GM19452 (cell line): Measurements from ENCODE around the gene STMND1.
"Not testable (repeated sequence)": the region's sequence is repeated elsewhere in the genome, so short reads cannot be mapped to it uniquely, and the experiment has no call there.

ENCODE experiments used
- ATAC-seq: cut with Tn5 transposase; IDR thresholded peaks from one replicate; pipeline ENCODE4 v1.9.1; 2021; ENCODE audit not compliant: unreplicated experiment

Gene STMND1

DNA sequence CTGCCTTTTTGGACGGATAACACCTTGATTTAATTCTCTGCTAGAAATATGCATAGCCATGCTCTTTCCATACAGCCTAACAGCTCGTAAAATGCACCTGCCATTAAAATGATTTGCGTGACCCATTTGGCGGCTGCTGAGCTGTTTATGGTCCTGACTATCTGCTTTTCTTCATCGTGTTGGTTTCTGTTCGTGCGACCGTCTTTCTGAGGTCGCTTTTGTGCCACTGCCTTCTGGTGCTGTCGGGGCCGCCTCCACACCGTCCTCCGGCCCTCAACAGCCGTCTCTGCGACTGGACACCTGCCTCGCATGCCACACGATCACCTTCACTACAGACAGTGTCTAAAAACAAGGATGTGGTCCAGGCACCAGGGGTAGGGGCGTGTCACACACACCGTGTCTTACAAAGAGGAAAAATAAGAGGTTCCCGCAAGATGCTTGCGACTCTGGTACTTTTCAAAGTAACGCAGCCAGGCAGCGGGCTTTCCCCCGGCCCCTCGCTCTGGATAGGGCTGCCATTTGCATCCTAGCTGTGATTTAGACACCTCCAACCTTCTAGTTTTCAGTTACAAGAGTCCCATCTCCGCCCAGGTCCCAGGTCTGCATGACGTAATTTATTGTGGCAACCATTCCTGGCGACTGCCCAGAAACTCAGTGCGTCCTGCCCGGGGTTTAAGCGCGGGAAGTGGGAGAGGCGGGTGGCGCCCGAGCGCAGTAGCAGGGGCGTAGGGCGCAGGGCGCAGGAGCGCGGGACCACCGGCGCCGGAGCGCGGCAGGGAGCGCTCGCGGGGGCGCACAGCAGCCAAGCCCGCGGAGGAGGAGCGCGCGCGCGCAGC is at the start of gene STMND1:
STMND1 (plus strand) TSS at position 629 of the 836 bp plus-strand sequence. CDS start 208 bp downstream, outside the sequence.
- ATAC-seq: no peak

DNA sequence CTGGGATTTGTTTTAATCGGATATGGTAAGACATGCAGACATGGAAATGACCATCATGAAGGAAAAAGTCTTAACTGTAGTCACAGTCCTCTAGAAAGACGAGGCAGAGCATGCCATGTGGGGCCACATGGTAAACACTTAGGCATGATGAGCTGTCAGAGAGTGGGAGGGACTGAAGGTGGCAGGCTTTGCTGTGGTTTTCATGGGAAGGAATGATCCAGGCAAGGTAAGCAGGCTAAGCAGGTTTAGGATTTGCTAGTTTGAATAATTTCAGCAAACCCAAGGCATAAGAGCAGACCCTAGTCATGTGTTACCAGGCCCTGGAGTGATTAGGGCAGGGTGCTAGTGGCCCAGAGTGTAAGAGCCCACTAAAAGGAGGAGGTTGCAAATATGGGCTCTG is 47.2 kb upstream of the STMND1 start:
- ATAC-seq: no peak

DNA sequence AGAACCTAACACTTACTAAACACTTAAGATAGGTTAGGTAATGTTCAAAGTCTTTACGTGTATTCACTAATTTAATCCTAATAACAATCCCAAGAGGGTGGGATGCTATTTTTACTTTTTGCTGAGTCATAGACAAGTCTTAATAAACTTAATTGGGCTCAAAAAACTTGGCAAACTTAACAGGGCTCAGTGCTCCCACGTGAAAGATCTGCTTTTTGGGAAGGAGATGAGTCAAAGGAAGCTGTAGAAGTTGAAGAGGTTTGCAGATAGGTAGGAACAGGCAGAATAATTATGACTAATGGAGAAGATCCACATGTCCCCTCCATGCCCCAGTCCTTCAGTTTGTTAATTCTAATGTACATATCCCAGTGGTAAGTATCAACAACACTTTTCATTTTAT is 44.5 kb upstream of the STMND1 start:
- no peak for ATAC-seq

DNA sequence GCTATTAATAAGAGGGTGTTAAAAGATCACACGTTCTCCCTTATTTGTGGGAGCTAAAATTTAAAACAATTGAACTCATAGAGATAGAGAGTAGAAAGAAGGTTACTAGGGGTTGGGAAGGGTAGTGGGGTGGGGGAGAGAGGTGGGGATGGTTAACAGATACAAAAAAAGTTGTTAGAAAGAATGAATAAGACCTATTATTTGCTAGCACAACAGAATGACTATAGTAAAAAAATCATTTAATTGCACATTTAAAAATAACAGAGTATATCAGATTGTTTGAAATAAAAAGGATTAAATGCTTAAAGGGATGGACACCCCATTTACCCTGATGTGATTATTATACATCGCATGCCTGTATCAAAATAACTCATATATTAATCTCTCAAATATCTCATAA is 43.3 kb upstream of the STMND1 start:
- ATAC-seq: no peak

GRCh38 chr6:17059022-17059421 is 42.8 kb upstream of the STMND1 start:
- ATAC-seq: no peak

- ATAC-seq: no peak
Observed at GRCh38 chr6:17059850-17060249, 42.0 kb upstream of the STMND1 start.

- ATAC-seq: no peak
Observed at GRCh38 chr6:17061097-17061496, 40.8 kb upstream of the STMND1 start.

DNA sequence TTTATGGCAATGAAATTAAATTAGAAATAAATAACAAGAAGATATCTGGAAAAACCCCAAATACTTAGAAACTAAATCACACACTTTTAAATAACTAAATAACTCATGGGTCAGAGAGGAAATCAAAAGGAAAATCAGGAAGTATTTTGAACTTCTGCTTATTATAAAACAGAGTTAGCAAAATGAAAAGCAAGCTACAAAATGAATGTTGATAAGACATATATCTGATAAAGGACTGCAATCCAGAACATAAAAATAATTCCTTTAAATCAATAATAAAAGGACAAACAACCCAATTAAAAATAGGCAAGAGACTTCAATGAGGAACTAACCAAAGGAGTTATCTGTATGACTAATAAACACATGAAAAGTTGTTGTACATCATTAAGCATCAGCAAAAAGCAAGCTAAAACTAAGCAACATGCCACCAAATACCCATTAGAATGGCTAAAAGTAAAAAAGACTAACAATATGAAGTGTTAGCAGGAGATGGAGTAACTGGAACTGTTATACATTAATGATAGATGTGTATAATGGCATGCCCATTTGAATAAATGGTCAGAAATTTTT is 38.9 kb upstream of the STMND1 start:
- ATAC-seq: no peak

DNA sequence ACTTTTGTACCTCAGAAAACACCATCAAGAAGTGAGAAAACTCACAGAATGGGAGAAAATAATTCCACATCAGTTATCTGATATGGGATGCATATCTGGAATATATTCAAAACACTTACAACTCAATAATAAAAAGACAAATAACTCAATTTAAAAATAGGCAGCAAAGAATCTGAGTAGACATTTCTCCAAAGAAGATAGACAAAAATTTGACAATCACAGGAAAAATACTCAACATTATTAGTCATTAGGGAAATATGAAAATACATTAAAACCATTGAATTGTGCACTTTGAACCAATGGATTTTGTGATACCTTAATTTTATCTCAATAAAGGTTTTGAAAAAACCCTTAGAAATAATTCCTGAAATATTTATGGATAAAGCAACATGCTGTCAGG is 36.9 kb upstream of the STMND1 start:
- no peak for ATAC-seq

DNA sequence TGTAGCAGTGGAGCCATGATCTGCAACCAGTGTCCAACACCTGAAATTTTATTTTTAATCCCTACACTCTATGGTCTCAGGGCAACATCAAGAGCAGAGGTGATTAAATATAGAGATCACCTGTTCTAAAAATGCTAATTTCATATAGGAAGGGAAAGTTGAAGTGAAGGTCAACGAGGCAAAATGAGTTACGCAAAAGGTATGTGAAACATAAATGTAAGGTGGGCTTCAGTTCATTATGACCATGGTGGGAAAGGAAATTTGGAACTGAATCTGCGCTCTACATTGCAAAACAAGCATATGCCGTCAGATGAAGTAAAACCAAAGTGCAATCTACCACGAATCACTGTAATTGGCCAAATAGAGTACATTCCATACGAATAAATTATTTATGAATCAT is 35.2 kb upstream of the STMND1 start:
- no peak for ATAC-seq

DNA sequence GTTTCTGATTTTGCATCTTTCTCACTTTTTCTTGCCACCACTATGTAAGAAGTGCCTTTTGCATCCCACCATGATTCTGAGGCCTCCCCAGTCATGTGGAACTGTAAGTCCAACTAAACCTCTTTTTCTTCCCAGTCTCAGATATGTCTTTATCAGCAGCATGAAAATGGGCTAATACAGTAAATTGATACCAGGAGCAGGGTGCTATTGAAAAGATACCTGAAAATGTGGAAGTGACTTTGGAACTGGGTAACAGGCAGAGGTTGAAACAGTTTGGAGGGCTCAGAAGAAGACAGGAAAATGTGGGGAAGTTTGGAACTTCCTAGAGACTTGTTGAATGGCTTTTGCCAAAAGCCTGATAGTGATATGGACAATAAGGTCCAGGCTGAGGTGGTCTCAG is 32.9 kb upstream of the STMND1 start:
- not testable (repeated sequence) for ATAC-seq

DNA sequence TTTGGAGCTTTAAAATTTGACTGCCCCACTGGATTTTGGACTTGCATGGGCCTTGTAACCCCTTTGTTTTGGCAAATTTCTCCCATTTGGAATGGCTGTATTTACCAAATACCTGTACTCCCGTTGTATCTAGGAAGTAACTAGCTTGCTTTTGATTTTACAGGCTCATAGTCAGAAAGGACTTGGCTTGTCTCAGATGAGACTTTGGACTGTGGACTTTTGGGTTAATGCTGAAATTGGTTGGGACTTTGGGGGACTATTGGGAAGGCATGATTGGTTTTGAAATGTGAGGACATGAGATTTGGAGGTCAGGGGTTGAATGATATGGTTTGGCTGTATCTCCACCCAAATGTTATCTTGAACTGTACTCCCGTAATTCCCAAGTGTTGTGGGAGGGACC is 31.4 kb upstream of the STMND1 start:
- ATAC-seq: not testable (repeated sequence)

GRCh38 chr6:17073596-17073995 is 28.3 kb upstream of the STMND1 start:
- ATAC-seq: not testable (repeated sequence)

DNA sequence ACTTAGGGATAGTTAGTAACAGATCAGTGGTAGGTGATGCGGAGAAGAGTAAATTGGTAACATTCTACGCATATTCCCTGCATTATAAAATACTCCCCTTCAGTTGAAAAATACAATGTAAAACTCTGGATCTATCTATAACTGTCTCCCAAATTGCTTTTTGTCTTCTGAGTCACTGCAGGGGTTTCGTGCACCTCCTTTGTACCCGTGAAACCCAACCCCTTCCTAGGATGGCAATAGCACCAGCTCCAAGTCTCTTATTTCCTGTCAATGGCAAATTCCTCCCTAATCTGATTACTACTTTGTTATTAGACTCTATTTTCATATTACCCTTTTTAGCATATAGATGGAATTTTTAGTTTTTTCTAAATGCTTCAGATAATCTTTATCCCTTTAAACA is 20.6 kb upstream of the STMND1 start:
- ATAC-seq: no peak

DNA sequence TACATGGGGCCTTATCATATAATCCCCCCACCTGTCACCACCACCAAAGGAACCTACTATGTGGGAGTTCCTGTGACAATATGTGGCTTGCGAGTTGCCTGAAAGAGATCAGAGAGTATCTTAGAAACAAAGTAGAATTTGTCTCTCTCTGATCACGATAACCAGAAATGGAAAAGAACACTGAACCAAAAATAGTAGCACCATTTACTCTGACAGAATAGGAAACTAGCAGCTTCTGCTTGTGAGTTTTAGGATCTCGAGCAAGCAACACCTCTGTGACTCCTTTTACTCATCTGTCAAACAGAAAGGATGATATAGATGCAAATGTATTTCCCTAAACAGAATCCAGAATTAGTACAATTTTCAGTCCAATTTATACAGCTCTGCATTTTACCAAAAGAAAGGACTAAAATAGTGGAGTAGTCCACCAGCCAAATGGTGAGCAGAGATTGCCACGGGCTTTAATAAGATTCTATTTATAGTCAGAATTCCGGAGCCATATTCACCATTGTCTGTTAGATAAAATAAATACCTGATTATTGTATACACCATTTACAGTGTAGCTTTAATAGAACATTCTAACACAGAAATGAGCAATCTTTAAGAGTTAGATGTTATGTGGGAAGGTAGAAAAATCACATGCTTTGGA is 19.9 kb upstream of the STMND1 start:
- no peak for ATAC-seq

DNA sequence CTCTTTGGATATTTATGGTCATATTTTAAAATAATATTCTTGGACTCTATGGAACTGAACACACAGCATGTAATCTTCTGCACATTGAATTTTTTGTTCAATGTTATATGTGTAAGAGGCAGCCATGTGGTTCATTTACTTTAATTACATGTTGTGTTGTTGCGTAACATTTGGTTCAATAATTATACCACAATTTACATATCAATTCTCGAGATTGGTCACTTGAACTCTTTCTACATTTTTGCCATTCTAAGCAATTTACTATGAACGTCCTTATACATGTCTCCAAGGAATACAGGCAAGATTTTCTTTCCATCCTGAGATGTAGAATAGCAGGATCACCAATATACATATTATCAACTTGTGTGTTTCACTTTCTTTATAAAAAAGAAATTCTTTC is 18.5 kb upstream of the STMND1 start:
- no peak for ATAC-seq

DNA sequence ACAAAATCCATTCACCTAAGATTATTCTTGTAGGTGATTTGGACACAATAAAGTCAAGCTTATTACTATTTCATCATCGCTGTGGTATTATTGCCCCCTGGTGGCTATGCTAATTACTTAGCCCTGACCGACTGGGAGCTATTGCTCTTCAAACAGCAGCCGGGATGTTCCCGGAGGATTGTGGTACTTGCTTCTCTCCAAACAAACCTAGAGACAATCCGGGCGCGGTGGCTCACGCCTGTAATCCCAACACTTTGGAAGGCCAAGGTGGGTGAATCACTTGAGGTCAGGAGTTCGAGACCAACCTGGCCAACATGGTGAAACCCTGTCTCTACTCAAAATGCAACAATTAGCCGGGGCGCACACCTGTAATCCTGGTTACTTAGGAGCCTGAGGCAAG is 15.4 kb upstream of the STMND1 start:
- ATAC-seq: no peak

GRCh38 chr6:17088091-17088611 is 13.7 kb upstream of the STMND1 start:
- no peak for ATAC-seq

DNA sequence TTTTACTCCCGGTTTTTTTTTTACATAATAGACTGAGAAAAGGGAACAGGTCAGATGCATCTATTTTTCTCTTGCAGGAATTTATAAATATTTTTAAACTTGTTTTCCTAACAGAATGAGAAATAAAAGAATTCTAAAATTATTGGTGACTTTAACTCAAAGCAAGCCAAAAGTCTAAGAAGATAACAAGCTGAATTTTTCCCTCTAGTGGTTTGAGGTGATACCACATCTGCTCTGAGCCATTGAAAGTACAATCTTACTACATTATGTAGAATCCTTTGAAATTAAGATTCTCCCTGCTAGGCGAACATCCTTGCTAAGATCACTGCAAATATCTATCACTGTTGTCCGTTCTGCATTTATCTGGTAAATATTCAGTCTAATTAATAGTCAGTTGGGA is 10.7 kb upstream of the STMND1 start:
- no peak for ATAC-seq

GRCh38 chr6:17093686-17094085 is 8.2 kb upstream of the STMND1 start:
- no peak for ATAC-seq

- ATAC-seq: no peak
Observed at GRCh38 chr6:17096096-17096495, 5.8 kb upstream of the STMND1 start.

- ATAC-seq: no peak
Observed at GRCh38 chr6:17096652-17097051, 5.2 kb upstream of the STMND1 start.
